Mucosa of descending colon (tissue), 3 donors: Measurements from ENCODE around the gene PTPRD. TPM values are rescaled to one million over a fixed set of nuclear protein-coding genes. Genes with fewer than 3 reads are reported as not detected.

Experiments
- ATAC-seq: fragments of 200-7000 bp; cut with Tn5 transposase; one replicate; pipeline ENCODE4 v1.9.1; 2020; ENCODE audit warnings: mild to moderate bottlenecking, moderate library complexity
- DNase-seq, 3 donors: peaks; one replicate each; pipeline ENCODE4 v3.0.0-alpha.2; 2020
- H3K36me3 ChIP-seq: fragments of 200-600 bp; one replicate; pipeline ENCODE4 v1.8.0; 2021; ENCODE audit warnings: low read depth, mild to moderate bottlenecking
- H3K4me1 ChIP-seq: fragments of 200-600 bp; one replicate; pipeline ENCODE4 v1.8.0; 2021; ENCODE audit warnings: low read depth, mild to moderate bottlenecking
- H3K4me3 ChIP-seq: fragments of 200-600 bp; one replicate; pipeline ENCODE4 v1.8.0; 2021; ENCODE audit warnings: mild to moderate bottlenecking
- H3K9me3 ChIP-seq: fragments of 200-600 bp; one replicate; pipeline ENCODE4 v1.8.0; 2021; ENCODE audit warnings: mild to moderate bottlenecking
- CTCF ChIP-seq: fragments of 200-600 bp; IDR thresholded peaks from one replicate; pipeline ENCODE4 v1.8.0; 2022; ENCODE audit warnings: antibody characterized with exemption, mild to moderate bottlenecking
- intact Hi-C, 2 donors: fragments of 100-400 bp; cut with DNase I in 1 of 2; cut with micrococcal nuclease in 1 of 2; formaldehyde crosslinking; loops; one replicate each; pipeline versions ENCODE4 v1.11.0 to v1.11.1; 2022; cut with DNase I, micrococcal nuclease
- total RNA-seq, 3 donors: library from RNA; stranded (reverse); fragmentation: NEBNext Ultra II Directional in 2 of 3; extraction: Animal tissue kit (Norgen Biotek cat#: 25700) in 2 of 3; gene quantifications; one replicate each; pipeline versions ENCODE4 v1.2.1 to v1.2.4, GENCODE V29; 2021 to 2023
- donor health status: DM: no; HTN: no; CAD: no; lungs with moderate emphysema.
- donor health status: DM: no; HTN: no; CAD: no.
- donor health status: DM: no; HTN: yes; CAD: no.

Gene PTPRD
- total RNA-seq, 3 donors from 2014 or later: 52.7 to 128 (median 113) TPM

- Histone ChIP-seq H3K36me3 (no peaks in the 10 kb centered on the region), H3K4me1 (no peaks in the 10 kb centered on the region), H3K9me3 (no peaks in the 10 kb centered on the region), H3K4me3 (no peak overlapping the region)
- ATAC-seq: no peak
- intact Hi-C loops: no loop called here
- TF ChIP-seq CTCF: no peak
- DNase-seq: no peak
Measured at GRCh38 chr9:8963885-8964284, 1648.9 kb downstream of the PTPRD start.

GRCh38 chr9:8962084-8962483 lies 1650.7 kb downstream of the PTPRD start:
- Histone ChIP-seq H3K36me3 (no peaks in the 10 kb centered on the region), H3K4me1 (no peaks in the 10 kb centered on the region), H3K4me3 (no peak overlapping the region), H3K9me3 (no peaks in the 10 kb centered on the region)
- ATAC-seq (no peak), DNase-seq (no peak)
- TF ChIP-seq CTCF: no peak
- intact Hi-C loops: no loop called here

- Histone ChIP-seq H3K4me3 (no peak overlapping the region), H3K4me1 (no peaks in the 10 kb centered on the region), H3K36me3 (no peaks in the 10 kb centered on the region), H3K9me3 (no peaks in the 10 kb centered on the region)
- intact Hi-C loops: no loop called here
- DNase-seq (peak in 1 of 3 donors; percentile 3), ATAC-seq (peak; percentile 44)
- TF ChIP-seq CTCF: no peak
Measured at GRCh38 chr9:8961186-8961851, 1651.5 kb downstream of the PTPRD start.

- Histone ChIP-seq H3K4me3 (no peak overlapping the region), H3K4me1 (no peaks in the 10 kb centered on the region), H3K36me3 (no peaks in the 10 kb centered on the region), H3K9me3 (no peaks in the 10 kb centered on the region)
- no peak for TF ChIP-seq CTCF
- intact Hi-C loops: no loop called here
- ATAC-seq (no peak), DNase-seq (no peak)
Measured at GRCh38 chr9:8960254-8960653, 1652.5 kb downstream of the PTPRD start.

- Histone ChIP-seq H3K9me3 (no peaks in the 10 kb centered on the region), H3K4me3 (no peak overlapping the region), H3K4me1 (no peaks in the 10 kb centered on the region), H3K36me3 (no peaks in the 10 kb centered on the region)
- TF ChIP-seq CTCF: no peak
- ATAC-seq (no peak), DNase-seq (no peak)
- intact Hi-C loops: no loop called here
Measured at GRCh38 chr9:8958358-8958757, 1654.4 kb downstream of the PTPRD start.

GRCh38 chr9:8955315-8955714 lies 1657.5 kb downstream of the PTPRD start:
- H3K36me3 ChIP-seq: no peaks in the 10 kb centered on the region
- intact Hi-C loops: no loop called here
- no peak for ATAC-seq
- H3K4me3 ChIP-seq: no peak overlapping the region
- H3K4me1 ChIP-seq: no peaks in the 10 kb centered on the region
- TF ChIP-seq CTCF: no peak
- DNase-seq: no peak
- no peaks in the 10 kb centered on the region for H3K9me3 ChIP-seq
